NCI-H2171 (cell line): ENCODE data around the gene DLK1.
A peak's percentile ranks its signal among the peaks of the same experiment; 100 is the strongest.

Experiments used
- DNase-seq: peaks from one replicate; lab custom pipeline; 2025; lab: John Stamatoyannopoulos, UW

DLK1 gene

DNA sequence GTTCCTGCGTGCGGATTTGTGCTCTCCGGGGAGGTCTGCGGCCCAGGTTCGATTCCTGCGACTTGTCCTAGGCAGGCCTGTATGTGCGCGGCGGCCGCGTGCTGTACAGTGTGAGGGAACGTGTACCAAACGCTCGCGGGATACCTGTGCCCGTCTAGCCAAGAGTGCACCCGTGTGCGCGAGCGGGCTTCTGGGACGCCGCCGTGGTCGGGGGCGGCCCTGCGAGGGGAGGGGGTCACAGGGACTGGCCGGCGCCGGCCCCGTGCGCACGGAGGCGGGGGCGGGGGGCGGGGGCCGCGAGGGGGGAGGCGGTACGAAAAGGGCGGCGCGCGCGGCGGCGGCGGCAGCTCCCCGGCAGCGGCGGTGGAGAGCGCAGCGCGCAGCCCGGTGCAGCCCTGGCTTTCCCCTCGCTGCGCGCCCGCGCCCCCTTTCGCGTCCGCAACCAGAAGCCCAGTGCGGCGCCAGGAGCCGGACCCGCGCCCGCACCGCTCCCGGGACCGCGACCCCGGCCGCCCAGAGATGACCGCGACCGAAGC, at the start of gene DLK1:
Gene DLK1 (plus strand): TSS at position 343 of the 536 bp plus-strand sequence. CDS start 177 bp downstream, at position 520.
- no peak for DNase-seq

DNA sequence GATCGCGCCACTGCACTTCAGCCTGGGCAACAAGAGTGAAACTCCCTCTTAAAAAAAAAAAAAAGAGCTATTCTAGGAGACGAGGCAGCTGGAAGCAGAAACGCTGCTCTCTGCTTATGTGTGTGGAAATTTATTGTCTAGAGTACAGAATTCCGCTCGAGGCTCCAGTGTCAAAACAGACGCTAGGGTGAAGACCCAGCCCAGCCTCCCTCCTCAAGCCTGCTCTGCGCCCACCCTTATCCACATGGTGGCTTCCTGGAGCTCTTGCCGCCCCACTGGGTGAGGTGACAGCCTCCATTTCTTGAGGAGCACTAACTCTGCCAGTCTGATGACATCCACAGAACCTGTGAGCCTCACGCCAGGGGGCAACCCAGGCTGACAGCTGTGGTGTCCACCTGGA, 49.5 kb upstream of the DLK1 start:
- peak; percentile 71 for DNase-seq

DNA sequence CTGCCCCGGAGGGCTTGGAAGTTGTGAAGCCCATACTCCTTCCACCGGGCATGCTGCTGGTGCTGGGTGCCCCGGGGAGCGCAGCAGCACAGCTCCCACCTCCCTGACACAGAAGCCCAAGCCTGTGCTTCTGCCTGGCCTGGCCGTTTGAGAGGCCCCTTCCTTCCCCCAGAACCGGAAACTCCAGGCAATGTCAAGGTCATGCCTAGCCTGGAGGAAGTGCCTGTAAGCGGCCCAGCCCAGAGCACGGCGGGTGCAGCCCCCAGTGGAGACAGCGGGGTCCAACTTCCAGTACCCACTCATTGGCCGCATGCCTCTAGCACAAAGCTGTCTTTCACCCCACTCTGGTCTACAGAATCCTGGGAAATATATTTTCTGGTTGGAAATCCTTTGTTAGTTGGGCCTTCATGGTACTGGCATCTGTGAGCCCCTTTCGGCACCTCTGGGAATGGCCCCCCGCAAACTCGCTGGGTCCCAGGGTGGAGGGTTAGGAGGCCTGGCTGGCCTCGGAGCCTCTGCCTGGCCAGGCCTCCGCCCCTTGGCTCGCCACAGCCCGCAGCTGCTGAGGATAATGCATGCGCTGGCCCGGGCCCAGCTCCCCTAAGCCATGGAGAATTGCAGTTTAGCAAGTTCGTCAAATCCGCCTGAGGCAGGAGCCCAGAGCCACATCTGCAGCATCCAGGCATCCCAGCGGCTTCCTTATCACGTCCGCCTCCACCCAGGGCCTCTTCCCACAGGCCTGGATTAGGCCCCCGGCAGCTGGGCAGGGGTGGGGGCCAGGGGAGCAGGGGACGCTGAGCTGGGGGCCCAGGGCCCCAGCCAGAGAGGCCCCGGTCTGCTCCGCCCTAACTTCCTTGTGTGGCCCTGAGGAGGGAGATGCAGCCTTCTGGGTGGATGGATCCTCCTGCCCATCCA, 48.9 kb upstream of the DLK1 start:
- peak; percentile 24 for DNase-seq

DNA sequence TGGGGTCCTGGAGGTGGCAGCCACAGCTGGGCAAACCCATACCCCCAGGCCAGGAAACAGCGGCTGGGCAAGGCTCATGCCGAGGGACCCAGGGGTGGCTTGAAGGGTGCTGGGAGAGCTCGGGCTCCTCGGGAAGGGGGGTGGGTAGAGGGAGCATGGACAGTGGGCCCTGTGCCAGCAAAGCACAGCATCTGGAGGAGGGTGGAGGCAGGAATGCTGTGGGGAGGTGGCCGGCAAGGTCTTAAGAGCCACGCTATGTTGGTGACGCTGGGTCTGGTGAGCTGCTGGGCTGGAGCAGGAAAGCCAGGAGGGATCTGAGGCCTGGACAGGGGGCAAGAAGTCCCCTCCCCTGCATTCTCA, 48.2 kb upstream of the DLK1 start:
- no peak for DNase-seq

DNA sequence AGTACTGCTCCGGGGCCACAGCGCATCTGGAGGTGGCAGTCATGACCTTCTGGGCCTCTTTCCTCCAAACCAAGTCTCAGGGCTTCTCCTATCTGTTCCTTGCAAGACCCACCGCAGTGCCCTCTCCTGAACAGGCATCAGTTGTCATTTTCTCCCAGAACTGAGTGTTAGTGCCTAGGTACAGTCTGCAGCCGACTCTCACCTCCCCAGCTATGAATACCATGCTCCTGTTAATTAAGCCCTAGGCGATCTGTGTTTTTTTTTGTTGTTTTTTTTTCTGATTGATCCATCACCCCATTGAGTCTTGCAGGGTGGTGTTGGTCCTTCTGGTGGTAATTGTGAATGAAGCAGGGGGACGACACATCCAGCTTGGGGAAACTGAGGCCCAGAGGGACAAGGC, 47.5 kb upstream of the DLK1 start:
- no peak for DNase-seq

DNA sequence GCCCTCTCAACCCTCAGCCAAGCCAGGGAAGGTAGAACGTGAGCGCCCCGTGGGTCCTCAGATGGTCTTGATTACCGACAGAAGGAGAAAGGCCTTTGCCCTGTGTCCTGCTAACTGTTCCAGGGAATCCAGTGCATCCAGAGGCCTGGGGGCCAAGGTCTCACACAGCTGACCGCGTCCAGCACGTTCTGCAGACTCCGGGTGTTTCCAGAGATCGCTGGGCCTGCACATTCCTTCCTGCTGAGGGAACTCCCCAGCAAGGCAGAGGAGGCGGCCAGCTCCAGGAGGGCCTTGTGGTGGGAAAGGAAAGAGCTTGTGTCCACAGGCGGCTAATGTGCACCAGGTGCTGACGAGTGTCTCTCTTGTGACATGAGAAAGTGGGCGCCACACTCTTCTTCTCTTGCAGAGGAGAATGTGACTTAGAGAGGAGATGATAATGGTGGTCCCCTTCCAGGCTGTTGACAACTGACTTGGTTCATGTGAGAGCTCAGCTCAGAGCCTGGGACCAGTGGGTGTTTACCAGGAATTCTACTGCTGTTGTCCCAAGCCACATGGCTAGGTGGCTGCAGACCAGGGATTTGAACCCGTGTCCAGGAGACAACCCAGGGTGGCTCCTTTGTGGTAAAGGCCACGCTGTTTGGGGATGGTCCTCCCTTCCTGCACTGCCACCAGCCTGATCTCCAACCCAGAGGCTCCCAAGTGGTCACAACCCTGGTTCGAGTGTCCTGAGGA, 46.8 kb upstream of the DLK1 start:
- DNase-seq = no peak

DNA sequence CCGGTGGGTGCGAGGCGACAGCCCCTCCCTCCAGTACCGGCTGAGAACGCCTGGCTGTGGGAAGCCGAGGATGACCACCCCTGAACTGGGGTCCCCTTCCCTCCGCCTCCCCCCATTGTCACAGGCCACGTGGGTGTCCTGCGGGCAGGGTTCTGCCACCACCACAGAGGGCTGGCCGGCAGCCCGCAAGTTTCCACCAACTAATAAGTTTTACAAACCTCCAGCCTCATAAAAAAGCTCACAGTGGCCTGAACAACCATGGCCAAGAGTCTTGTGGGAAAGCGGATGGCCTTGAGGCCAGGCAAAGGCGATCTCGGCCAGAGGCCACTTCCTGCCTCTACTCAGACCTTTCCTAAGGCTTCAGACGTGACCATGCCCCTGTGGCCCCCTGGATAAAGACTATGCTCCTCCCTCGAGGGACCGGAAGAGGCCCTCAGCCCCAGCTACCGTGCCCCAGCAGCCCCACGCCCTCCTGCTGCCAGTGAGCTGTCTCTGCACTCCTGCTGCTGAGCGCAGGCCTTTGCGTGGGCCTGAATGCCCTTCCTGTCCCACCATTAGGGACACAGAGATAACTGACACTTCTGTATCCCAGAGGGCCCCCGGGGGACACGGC, 46.1 kb upstream of the DLK1 start:
- DNase-seq = no peak

DNA sequence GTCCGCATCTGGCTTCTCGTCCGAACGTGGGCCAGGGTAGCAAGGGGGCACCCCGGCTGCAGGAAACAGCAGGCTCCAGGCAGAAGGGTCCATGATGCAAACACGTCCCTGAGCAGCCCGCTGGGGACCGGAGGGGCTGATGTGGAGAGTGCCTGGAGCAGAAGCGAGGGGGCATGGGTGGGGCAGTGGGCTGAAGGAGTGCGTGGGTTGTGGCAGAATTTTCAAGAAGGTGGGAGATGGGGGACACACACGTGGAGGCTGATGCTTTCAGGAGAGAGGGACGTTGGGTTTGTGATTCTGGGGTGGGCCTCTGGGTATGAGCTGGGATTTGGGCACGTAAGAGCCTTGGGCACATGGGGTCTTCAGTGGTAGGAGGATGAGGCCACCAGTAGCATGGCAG, 45.6 kb upstream of the DLK1 start:
- DNase-seq = no peak

DNA sequence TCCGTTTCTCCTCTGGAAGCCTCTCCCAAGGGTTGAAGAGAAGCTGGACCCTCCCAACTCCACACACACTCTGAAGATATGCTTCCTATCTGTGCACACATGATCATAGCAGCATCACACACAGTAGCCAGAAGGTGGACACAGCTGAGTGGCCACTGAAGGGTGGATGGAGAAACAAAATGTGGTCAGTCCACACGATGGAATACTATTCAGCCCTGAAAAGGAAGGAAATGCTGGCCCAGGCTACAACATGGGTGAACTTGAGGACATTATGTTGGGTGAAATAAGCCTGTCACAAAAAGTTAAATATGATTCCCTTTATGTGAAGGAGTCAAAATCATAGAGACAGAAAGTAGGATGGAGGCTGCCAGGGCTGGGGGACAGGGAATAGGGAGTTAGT, 43.9 kb upstream of the DLK1 start:
- DNase-seq = no peak

DNA sequence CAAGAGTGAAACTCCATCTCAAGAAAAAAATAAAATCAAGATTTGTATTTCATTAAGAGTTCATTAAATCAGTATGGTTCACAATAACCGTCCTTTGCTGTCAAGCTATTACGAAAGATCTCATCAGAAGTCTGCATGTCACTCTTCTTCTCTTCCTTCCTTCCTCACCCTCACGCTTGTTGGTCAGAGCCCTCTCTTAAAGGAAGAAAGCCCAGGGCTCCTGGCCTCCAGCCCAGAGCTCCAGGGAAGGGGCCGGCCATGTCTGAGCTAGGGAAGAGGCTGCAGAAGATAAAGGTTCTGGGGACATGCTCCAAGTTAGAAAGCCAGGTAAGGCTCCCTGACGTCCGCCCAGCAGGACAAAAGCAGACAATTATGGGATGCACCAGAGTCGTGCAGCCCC, 43.1 kb upstream of the DLK1 start:
- no peak for DNase-seq

DNA sequence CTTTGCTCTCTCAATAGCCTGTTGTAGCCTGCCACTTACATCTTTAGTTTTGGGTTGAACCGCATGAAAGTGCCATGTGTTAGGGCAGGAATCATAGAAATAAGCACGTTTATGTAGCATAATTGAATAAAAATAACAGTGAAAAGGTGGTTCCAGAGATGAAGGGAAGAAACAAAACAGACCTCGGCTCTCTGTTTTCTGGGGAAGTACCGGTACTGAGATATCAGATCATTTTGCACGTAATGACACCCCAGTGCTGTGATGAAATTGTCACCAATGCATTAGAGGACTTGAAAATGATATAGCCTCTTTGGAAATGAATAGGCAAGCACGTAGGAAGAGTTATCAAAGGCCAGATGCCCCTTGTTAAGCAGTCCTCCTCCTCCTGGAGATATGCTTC, 42.5 kb upstream of the DLK1 start:
- no peak for DNase-seq

DNA sequence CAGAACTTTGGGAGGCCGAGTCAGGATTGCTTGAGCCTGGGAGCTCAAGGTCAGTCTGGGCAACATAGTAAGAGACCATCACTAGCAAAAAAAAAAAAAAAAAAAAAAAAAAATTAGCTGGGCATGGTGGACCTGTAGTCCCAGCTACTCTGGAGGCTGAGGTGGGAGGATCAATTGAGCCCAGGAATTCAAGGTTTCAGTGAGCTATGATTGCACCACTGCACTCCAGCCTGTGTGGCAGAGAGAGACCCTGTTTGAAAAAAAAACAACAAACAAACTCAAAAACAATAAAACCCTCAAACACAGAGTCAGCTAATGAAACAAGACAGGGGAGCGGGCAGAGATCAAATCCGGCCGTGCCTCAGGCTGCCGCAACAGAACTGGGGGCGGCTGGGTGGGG, 41.7 kb upstream of the DLK1 start:
- DNase-seq = no peak

DNA sequence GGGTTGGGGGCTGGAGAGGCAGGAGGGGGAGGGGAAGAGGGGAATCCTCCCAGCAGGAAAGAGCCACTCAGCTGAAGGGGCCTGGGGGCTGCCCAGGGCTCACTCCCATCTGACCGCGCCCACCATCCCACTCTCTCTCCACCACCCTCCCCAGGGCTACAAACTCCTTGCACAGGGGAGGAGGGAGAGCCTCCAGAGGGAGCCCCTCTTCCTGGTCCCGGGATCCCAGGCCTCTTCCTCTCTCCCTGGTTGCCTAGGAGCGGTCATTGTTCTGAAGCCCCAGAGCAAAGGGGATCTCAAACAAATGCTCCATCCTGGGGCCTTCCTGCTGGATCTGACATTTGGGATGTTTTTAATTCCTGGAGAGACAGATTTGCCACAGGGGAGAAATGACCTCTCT, 39.8 kb upstream of the DLK1 start:
- DNase-seq = no peak

DNA sequence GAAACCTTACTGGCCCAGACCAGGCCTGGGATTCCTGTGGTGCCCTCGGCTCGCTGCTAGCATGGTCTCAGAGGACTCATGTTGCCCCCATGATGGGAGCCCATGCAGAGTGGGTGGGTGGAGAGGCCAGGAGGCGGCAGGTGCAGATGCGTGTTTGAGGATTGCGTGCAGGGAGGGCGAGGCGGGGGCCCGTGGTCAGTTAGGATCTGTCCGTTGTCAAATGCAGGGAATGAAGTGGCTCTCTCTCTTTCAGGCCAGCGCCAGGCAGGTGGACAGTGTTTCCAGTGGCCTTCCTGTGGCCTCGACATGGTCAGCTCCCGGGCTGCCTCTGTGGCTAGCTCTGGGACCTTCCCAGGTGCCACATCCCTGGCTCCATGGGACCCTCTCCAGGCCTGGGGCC, 39.3 kb upstream of the DLK1 start:
- DNase-seq = no peak

DNA sequence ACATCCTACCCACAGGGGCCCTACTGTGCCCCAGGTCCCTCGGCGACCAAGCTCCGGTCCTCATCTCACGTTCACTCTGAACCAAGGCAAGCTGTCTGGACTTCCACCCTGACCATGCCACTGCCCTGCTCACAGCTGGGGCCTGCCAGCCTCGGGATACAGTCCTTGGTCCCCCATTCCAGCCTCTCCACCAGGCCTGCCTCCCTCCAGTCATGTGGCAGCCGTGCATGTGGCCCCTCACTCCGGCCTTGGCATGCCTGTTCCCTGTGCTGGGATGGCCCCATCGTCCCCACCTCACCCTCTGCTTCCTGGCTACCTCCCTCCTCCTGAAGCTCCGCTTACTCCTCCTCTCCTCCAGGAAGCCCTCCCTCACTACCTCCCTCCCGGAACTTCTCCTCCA, 38.6 kb upstream of the DLK1 start:
- DNase-seq = no peak

DNA sequence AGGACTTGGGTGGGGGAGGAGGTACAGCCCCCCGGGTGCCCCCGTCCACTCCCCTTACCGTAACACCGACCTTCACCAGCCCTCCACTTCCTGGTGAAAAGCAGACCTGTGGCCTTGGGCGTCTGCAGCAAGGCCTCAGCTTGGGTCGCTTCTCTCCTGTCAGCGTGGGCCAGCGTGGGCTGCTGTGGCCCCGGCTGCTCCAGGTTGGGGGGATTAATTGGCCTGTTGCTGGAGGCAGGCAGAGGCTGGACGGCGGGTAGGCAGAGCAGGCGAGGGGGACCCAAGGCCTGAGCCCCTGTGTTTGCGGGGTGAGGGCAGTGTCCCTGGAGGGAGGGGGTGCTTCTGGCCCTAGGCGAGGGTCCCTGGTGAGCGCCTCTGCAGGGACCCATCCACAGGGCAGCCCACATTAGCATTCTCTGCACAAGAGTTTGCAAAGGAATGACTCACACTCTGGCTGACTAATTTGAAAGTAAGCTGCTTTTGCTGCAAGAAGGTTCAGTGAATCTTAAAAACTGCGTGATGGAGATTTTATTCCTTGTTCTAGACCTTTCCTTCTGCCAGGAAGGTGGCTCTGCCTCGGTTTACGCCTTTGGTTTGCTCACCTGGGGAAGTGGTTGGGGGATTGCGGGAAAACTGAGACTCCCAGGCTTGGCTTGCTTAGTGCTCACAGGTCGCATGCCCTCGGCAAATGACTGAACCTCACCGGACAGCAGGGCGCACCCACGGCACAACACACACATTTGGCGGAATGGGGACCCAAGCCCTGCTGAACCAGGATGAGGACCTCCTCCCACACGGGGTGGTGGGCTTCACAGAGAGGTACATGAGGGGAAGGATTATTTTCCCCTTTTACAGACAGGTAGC, 37.9 kb upstream of the DLK1 start:
- DNase-seq = no peak

DNA sequence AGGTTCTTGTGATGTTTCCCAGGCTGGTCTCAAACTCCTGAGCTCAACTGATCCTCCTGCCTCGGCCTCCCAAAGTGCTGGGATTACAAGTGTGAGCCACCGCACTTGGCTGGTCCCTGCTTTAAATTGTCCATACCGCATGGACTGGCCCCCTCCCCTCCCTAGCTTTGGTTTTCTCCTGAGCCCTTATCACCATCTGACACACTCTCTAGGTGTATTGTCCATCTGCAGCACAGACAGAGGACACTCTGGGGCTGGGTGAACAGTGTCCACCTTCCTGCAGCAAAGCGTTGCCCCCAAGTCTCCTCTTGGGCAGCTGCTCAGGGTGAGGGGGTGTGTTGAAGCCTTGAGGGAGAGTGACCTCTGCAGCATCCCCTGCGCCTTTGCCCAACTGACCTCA, 36.0 kb upstream of the DLK1 start:
- no peak for DNase-seq

DNA sequence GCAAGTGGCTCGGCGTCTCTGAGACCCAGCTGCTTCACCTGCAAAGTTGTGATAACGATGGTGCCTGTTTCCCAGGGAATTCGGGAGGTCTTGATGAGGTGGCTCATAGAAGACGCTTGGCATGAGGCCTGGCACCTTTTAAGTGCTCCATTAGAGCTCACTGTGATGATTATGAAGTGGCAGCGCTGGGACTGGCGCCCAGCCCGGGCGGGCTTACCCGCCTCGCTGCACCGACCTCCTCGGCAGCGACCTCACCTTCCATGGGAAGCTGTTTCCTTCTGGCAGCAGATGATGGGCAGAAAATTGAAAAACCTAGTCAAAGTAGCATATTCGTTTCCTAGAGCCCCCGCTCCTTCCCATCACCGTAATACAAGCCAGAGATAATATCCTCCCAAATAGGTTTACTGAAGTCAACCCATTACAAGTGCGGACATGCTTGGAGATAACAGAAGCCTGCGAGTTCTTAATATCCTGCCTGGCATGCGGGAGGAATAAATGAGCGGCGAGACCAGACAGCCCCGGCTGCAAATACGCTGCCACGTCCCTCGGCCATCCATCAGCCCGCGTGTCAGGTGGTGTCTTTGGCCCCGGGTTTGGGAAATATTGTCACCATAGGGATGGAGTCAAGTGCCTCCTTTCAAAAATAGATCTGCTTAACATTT, 35.2 kb upstream of the DLK1 start:
- peak; percentile 87 for DNase-seq

DNA sequence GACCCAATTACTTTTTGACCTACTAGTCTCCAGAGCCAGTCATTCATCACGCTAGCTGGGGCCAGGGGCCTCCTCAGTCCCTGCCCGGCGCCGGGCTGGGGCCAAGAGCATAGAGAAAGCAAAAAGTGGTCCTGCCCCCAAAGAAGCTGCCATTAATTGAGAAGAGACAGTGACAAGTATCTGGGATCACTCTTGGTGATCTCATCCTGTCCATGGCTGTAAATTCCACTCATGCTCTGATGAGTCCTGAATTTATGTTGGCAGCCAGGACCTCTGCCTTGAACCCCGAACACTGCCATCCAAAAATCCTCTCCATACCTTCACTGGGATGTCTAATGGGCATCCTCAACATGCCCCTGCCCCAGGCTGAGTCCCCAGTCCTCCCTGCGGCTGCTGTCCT, 34.4 kb upstream of the DLK1 start:
- DNase-seq = no peak

DNA sequence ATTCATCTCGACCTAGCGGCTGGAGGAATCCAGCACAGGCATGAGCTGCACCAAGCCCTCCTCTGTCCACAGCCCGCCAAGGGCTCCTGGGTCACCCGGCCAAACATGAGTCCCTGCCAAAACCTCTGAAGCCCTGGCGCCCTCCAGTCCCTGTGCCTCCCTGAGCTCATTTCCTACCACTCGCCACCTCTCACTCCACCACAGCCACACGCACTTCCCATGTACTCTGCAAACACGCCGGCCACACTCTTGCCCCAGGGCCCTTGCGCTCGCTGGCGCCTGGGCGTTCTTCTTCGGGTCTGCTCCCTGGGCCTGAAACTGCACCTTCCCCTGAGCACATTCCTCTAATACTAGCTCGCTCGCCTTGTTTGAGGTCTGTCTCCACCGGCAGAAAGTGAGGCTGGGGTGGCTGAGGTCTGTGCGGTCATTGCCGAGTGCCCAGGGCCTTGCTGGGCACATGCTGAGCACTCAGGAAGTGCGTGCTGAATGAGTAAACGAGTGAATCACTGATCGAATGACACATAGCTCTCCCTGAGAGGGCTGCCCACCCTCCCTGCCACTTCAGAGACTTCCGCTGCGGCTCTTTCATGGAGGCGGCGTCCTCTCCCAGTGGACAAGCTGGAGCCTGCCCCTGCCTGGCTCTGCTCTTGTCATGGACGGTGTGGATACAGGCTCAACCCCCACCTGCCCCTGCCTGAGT, 33.7 kb upstream of the DLK1 start:
- no peak for DNase-seq
